ENCODE results near the gene TRAPPC3.

The TRAPPC3 gene

GRCh38 chr1:36160949-36161485 lies 11.7 kb upstream of the TRAPPC3 start (continued):
- TF ChIP-seq ZNF37A (tag by site-specific recombination; IDR thresholded peaks at IDR 0.05) (no peak), ZEB2 (tag by site-specific recombination; IDR thresholded peaks at IDR 0.05) (0 out of 2 replicates have a peak, but pooled peaks have one; percentile 16), ZIC2 (tag by site-specific recombination; IDR thresholded peaks at IDR 0.05) (0 out of 2 replicates have a peak, but pooled peaks have one; percentile 66), ZNF791 (tag by site-specific recombination; IDR thresholded peaks at IDR 0.05) (no peak), ZBTB48 (tag by site-specific recombination; IDR thresholded peaks at IDR 0.05) (peak; percentile 73), ZNF239 (tag by site-specific recombination; IDR thresholded peaks at IDR 0.05) (no peak), HIC1 (tag by site-specific recombination; IDR thresholded peaks at IDR 0.05) (peak; percentile 85), GLIS2 (tag by site-specific recombination; IDR thresholded peaks at IDR 0.05) (peak; percentile 89), RBAK (tag by site-specific recombination; IDR thresholded peaks at IDR 0.05) (no peak), ZNF341 (tag by site-specific recombination; IDR thresholded peaks at IDR 0.05; ENCODE audit: low read depth) (0 out of 2 replicates have a peak, but pooled peaks have one; percentile 1), ZNF843 (tag by site-specific recombination; IDR thresholded peaks at IDR 0.05) (0 out of 2 replicates have a peak, but pooled peaks have one; percentile 20), ZNF433 (tag by site-specific recombination; IDR thresholded peaks at IDR 0.05; ENCODE audit: low read depth) (no peak), ZNF16 (tag by site-specific recombination; IDR thresholded peaks at IDR 0.05; ENCODE audit: low read depth) (no peak), ZNF10 (tag by site-specific recombination; IDR thresholded peaks at IDR 0.05) (peak; percentile 2), ZNF785 (tag by site-specific recombination; IDR thresholded peaks at IDR 0.05) (no peak), ZNF214 (tag by site-specific recombination; IDR thresholded peaks at IDR 0.05; ENCODE audit: borderline replicate concordance) (no peak), ZNF558 (tag by site-specific recombination; IDR thresholded peaks at IDR 0.05) (no peak), KLF17 (tag by site-specific recombination; IDR thresholded peaks at IDR 0.05) (peak; percentile 56; the same call in 1 of the 2 replicates), PATZ1 (tag by site-specific recombination; IDR thresholded peaks at IDR 0.05) (peak; percentile 91), ZNF18 (tag by site-specific recombination; IDR thresholded peaks at IDR 0.05) (no peak)

GRCh38 chr1:36160388-36160948 lies 11.2 kb upstream of the TRAPPC3 start:
- peaks cover 0 to 58% of the 10 kb centered on the region in 2 experiments; a peak in 2 of 3 replicates for H3K36me3 ChIP-seq (ENCODE audit: control insufficient read depth in 2 of 2, insufficient read depth in 1 of 2, low read length in 2 of 2)
- ChIA-PET POLR2A (interaction anchor here (0.8 to 2.3 kb wide), 7 partner anchors 10 to 64 kb away, joined by 3 to 28 read pairs (median 4); partner anchors contain the start of genes THRAP3 and TRAPPC3), CTCF (interaction anchor here (0.8 to 3.4 kb wide), 10 partner anchors 9 to 125 kb away, joined by 3 to 28 read pairs (median 4); partner anchors contain the start of gene TRAPPC3)
- no peaks in the 10 kb centered on the region for H3K9me3 ChIP-seq (ENCODE audit: control insufficient read depth, insufficient read depth, low read depth, low read length)
- peak overlapping the region; percentile 54 for H3K4me3 ChIP-seq (ENCODE audit: low read depth, low read length)
- H3K4me1 ChIP-seq (ENCODE audit: control insufficient read depth, insufficient read depth, low read length): peaks cover 5% of the 10 kb centered on the region
- peak overlapping the region; percentile 78 for H3K27ac ChIP-seq (ENCODE audit: extremely low read depth, low read depth, low read length)
- TF ChIP-seq PBX3 (CRISPR knock-in tag; IDR thresholded peaks at IDR 0.05) (no peak), ZNF513 (tag by site-specific recombination; IDR thresholded peaks at IDR 0.05) (no peak), ZEB2 (tag by site-specific recombination; IDR thresholded peaks at IDR 0.05) (0 out of 2 replicates have a peak, but pooled peaks have one; percentile 22), ZNF660 (tag by site-specific recombination; IDR thresholded peaks at IDR 0.05) (no peak), FEZF1 (tag by site-specific recombination; IDR thresholded peaks at IDR 0.05) (no peak), ZNF10 (tag by site-specific recombination; IDR thresholded peaks at IDR 0.05) (peak; percentile 63; the same call in 1 of the 2 replicates), ZNF580 (tag by site-specific recombination; IDR thresholded peaks at IDR 0.05) (peak; percentile 36; the same call in 1 of the 2 replicates)
